Epithelial cell of prostate (primary cell): ENCODE results near the gene MACC1.
A peak's percentile ranks its signal among the peaks of the same experiment; 100 is the strongest.

Experiments used
- DNase-seq: peaks from one replicate; pipeline ENCODE4 v3.0.0-alpha.2; 2011; ENCODE audit warnings: low read depth, low spot score
- H3K27ac ChIP-seq: fragments of 450-650 bp; 2 replicates; pipeline ENCODE4 v1.5.1; 2017; ENCODE audit warnings: mild to moderate bottlenecking

The MACC1 gene

GRCh38 chr7:20217193-20217948, at the start of gene MACC1:
Gene MACC1, minus strand, starts transcription at chr7:20217384. Its CDS starts 55,522 bp downstream, at chr7:20161862.
- peak within 1 kb of the TSS; percentile 96 for H3K27ac ChIP-seq
- DNase-seq, result peak; percentile 92

GRCh38 chr7:20264623-20265022, 47.4 kb upstream of the MACC1 start:
- no peak for DNase-seq
- no peak overlapping the region for H3K27ac ChIP-seq

GRCh38 chr7:20260223-20260622, 43.0 kb upstream of the MACC1 start:
- no peak for DNase-seq
- no peak overlapping the region for H3K27ac ChIP-seq

GRCh38 chr7:20257212-20257611, 40.0 kb upstream of the MACC1 start:
- no peak for DNase-seq
- H3K27ac ChIP-seq, result no peak overlapping the region

- no peak overlapping the region for H3K27ac ChIP-seq
- DNase-seq, result no peak
Observed at GRCh38 chr7:20249920-20250319, 32.7 kb upstream of the MACC1 start.

GRCh38 chr7:20249376-20249775, 32.2 kb upstream of the MACC1 start:
- no peak overlapping the region for H3K27ac ChIP-seq

GRCh38 chr7:20246236-20246635, 29.1 kb upstream of the MACC1 start:
- H3K27ac ChIP-seq, result no peak overlapping the region
- DNase-seq, result no peak

More at GRCh38 chr7:20249376-20249775, 32.2 kb upstream of the MACC1 start:
- no peak for DNase-seq

GRCh38 chr7:20244334-20245120, 27.3 kb upstream of the MACC1 start:
- no peak overlapping the region for H3K27ac ChIP-seq
- no peak for DNase-seq

GRCh38 chr7:20241911-20242261, 24.7 kb upstream of the MACC1 start:
- H3K27ac ChIP-seq, result peak overlapping the region; percentile 85
- DNase-seq, result no peak

GRCh38 chr7:20241194-20241910, 24.2 kb upstream of the MACC1 start:
- DNase-seq, result peak; percentile 74

GRCh38 chr7:20240080-20240926, 23.1 kb upstream of the MACC1 start:
- peak overlapping the region; percentile 85 for H3K27ac ChIP-seq
- DNase-seq, result no peak

More at GRCh38 chr7:20241194-20241910, 24.2 kb upstream of the MACC1 start:
- H3K27ac ChIP-seq, result peak overlapping the region; percentile 85

GRCh38 chr7:20238754-20239324, 21.7 kb upstream of the MACC1 start:
- DNase-seq, result no peak
- peak overlapping the region; percentile 81 for H3K27ac ChIP-seq

- H3K27ac ChIP-seq, result peak overlapping the region; percentile 81
- no peak for DNase-seq
Observed at GRCh38 chr7:20238194-20238753, 21.1 kb upstream of the MACC1 start.

GRCh38 chr7:20237464-20238193, 20.4 kb upstream of the MACC1 start:
- H3K27ac ChIP-seq, result peak overlapping the region; percentile 81

GRCh38 chr7:20236790-20237189, 19.6 kb upstream of the MACC1 start:
- peak; percentile 77 for DNase-seq

More at GRCh38 chr7:20237464-20238193, 20.4 kb upstream of the MACC1 start:
- no peak for DNase-seq

GRCh38 chr7:20236043-20236442, 18.9 kb upstream of the MACC1 start:
- DNase-seq, result no peak
- peak overlapping the region; percentile 81 for H3K27ac ChIP-seq

More at GRCh38 chr7:20236790-20237189, 19.6 kb upstream of the MACC1 start:
- H3K27ac ChIP-seq, result peak overlapping the region; percentile 81

- peak overlapping the region; percentile 81 for H3K27ac ChIP-seq
- no peak for DNase-seq
Observed at GRCh38 chr7:20235288-20235687, 18.1 kb upstream of the MACC1 start.

- H3K27ac ChIP-seq, result no peak overlapping the region
- no peak for DNase-seq
Observed at GRCh38 chr7:20233362-20233761, 16.2 kb upstream of the MACC1 start.
